Esophagus squamous epithelium (tissue), 5 donors: ENCODE measurements around the gene PTPRT. TPM values are rescaled to one million over a fixed set of nuclear protein-coding genes. Genes with fewer than 3 reads are reported as not detected.

ENCODE experiments used
- DNase-seq: peaks from one replicate; lab custom pipeline; 2025; lab: John Stamatoyannopoulos, UW
- H3K27ac ChIP-seq, 4 donors: fragments of 200-600 bp; sonication (generic); one replicate each; pipeline ENCODE4 v1.5.1; 2016 to 2019; ENCODE audit warnings: mild to moderate bottlenecking in 1 of 4
- H3K27me3 ChIP-seq, 4 donors: fragments of 200-600 bp; sonication (generic); 1 replicate in 3 of 4; 2 replicates in 1 of 4; pipeline versions ENCODE4 v1.5.1 to v1.6.0; 2017 to 2021; ENCODE audit warnings: antibody characterized with exemption in 1 of 4
- H3K36me3 ChIP-seq, 3 donors: fragments of 200-600 bp; sonication (generic); one replicate each; pipeline ENCODE4 v1.5.1; 2016 to 2019
- H3K4me1 ChIP-seq, 3 donors: fragments of 200-600 bp; sonication (generic); one replicate each; pipeline ENCODE4 v1.5.1; 2017 to 2019
- H3K4me3 ChIP-seq, 4 donors: fragments of 200-600 bp; sonication (generic); 1 replicate in 3 of 4; 2 replicates in 1 of 4; pipeline ENCODE4 v1.5.1; 2016 to 2019; ENCODE audit warnings: mild to moderate bottlenecking in 2 of 4, moderate library complexity in 1 of 4
- H3K9me3 ChIP-seq, 3 donors: fragments of 200-600 bp; sonication (generic); one replicate each; pipeline ENCODE4 v1.5.1; 2016 to 2019
- CTCF ChIP-seq, 6 experiments: fragments of 450-650 bp in 4 of 6; fragments of 200-600 bp in 2 of 6; sonication (generic) in 2 of 6; IDR thresholded peaks; one replicate each; pipeline ENCODE4 v1.5.1; 2016 to 2019; ENCODE audit warnings: antibody characterized with exemption in 6 of 6, mild to moderate bottlenecking in 4 of 6, moderate library complexity in 4 of 6
- POLR2A ChIP-seq, 4 donors: fragments of 450-650 bp; IDR thresholded peaks; one replicate each; pipeline ENCODE4 v1.6.1; 2017; ENCODE audit warnings: antibody characterized with exemption in 4 of 4, mild to moderate bottlenecking in 4 of 4, moderate library complexity in 3 of 4
- WGBS, 2 donors: methylation state at CpG; one replicate each; pipeline ENCODE4 v1.1.5; 2018; 5-methylcytosine and 5-hydroxymethylcytosine counted together
- intact Hi-C: fragments of 100-400 bp; cut with DNase I; formaldehyde crosslinking; loops from one replicate; pipeline ENCODE4 v1.15.0; 2022
- total RNA-seq, 4 donors: library from RNA; depleted of rRNA; stranded (reverse); fragments of >200 nt; gene quantifications; one replicate each; pipeline ENCODE4 v1.1.0, GENCODE V29; 2016
- donor health status: DM: yes; HTN: yes; CAD: no.

PTPRT gene
- total RNA-seq, 4 donors from 2014 or later: under 0.01 to 0.06 TPM; not detected in 2

- H3K27me3 ChIP-seq: peaks cover 0 to 3% (median 0%) of the 10 kb centered on the region in 4 donors
- 85 to 92% methylated on average over 7 of the region's 7 CpGs for WGBS, 2 donors
These were observed 713.9 kb downstream of the PTPRT start for GRCh38 chr20:42475773-42476172.

GRCh38 chr20:42474646-42475045 lies 715.1 kb downstream of the PTPRT start:
- Histone ChIP-seq H3K4me3 (no peak overlapping the region), H3K4me1 (no peaks in the 10 kb centered on the region), H3K9me3 (no peaks in the 10 kb centered on the region), H3K27ac (no peak overlapping the region), H3K27me3 (peaks cover 0 to 3% (median 0%) of the 10 kb centered on the region in 4 donors), H3K36me3 (no peaks in the 10 kb centered on the region)
- intact Hi-C loops: no loop called here
- 17 to 78% methylated on average over 2 to 4 of the region's 6 CpGs for WGBS, 2 donors
- no peak for DNase-seq
- TF ChIP-seq CTCF (IDR thresholded peaks at IDR 0.05) (no peak), POLR2A (IDR thresholded peaks at IDR 0.05) (no peak)

More at GRCh38 chr20:42475773-42476172, 713.9 kb downstream of the PTPRT start:
- Histone ChIP-seq H3K4me1 (no peaks in the 10 kb centered on the region), H3K36me3 (no peaks in the 10 kb centered on the region), H3K9me3 (no peaks in the 10 kb centered on the region), H3K4me3 (no peak overlapping the region), H3K27ac (no peak overlapping the region)
- no peak for DNase-seq
- intact Hi-C loops: no loop called here
- no peak for TF ChIP-seq POLR2A (IDR thresholded peaks at IDR 0.05)
- TF ChIP-seq CTCF (IDR thresholded peaks at IDR 0.05): no peak

GRCh38 chr20:42472198-42472597 lies 717.5 kb downstream of the PTPRT start:
- Histone ChIP-seq H3K4me3 (no peak overlapping the region), H3K27ac (no peak overlapping the region), H3K27me3 (no peaks in the 10 kb centered on the region), H3K36me3 (no peaks in the 10 kb centered on the region), H3K9me3 (no peaks in the 10 kb centered on the region), H3K4me1 (no peaks in the 10 kb centered on the region)
- intact Hi-C loops: no loop called here
- no peak for DNase-seq
- WGBS, 2 donors: 79 to 93% methylated on average over 8 to 18 of the region's 19 CpGs
- TF ChIP-seq POLR2A (IDR thresholded peaks at IDR 0.05) (no peak), CTCF (IDR thresholded peaks at IDR 0.05) (no peak)

- no peak for DNase-seq
- H3K27me3 ChIP-seq: no peaks in the 10 kb centered on the region
- intact Hi-C loops: no loop called here
- no peaks in the 10 kb centered on the region for H3K9me3 ChIP-seq
- WGBS, 2 donors: 57 to 72% methylated on average over 2 of the region's 2 CpGs
- TF ChIP-seq CTCF (IDR thresholded peaks at IDR 0.05) (no peak), POLR2A (IDR thresholded peaks at IDR 0.05) (no peak)
- H3K4me1 ChIP-seq: no peaks in the 10 kb centered on the region
- H3K27ac ChIP-seq: no peak overlapping the region
- H3K36me3 ChIP-seq: no peaks in the 10 kb centered on the region
- no peak overlapping the region for H3K4me3 ChIP-seq
These were observed 727.6 kb downstream of the PTPRT start for GRCh38 chr20:42461965-42462593.

- no peak overlapping the region for H3K4me3 ChIP-seq
- DNase-seq: no peak
- 20 to 66% methylated on average over 2 of the region's 2 CpGs for WGBS, 2 donors
- H3K27ac ChIP-seq: no peak overlapping the region
- no peaks in the 10 kb centered on the region for H3K27me3 ChIP-seq
- TF ChIP-seq CTCF (IDR thresholded peaks at IDR 0.05) (no peak), POLR2A (IDR thresholded peaks at IDR 0.05) (no peak)
- H3K4me1 ChIP-seq: no peaks in the 10 kb centered on the region
- intact Hi-C loops: no loop called here
- no peaks in the 10 kb centered on the region for H3K9me3 ChIP-seq
- no peaks in the 10 kb centered on the region for H3K36me3 ChIP-seq
These were observed 728.4 kb downstream of the PTPRT start for GRCh38 chr20:42461291-42461690.
